Endothelial cell (in vitro differentiated cells): ENCODE results near the gene SLC34A2. TPM values are rescaled to one million over a fixed set of nuclear protein-coding genes. Genes with fewer than 3 reads are reported as not detected.
A peak's percentile ranks its signal among the peaks of the same experiment; 100 is the strongest.
"Not testable (repeated sequence)": the region's sequence is repeated elsewhere in the genome, so short reads cannot be mapped to it uniquely, and the experiment has no call there.

Experiments used
- DNase-seq: peaks from one replicate; pipeline ENCODE4 v3.0.0; 2021; ENCODE audit warnings: low spot score
- H3K27ac Mint-ChIP-seq: one replicate; pipeline ENCODE4 v1.8.0; 2021; ENCODE audit warnings: mixed read lengths, inconsistent platforms; ENCODE audit not compliant: unreplicated experiment
- H3K27me3 Mint-ChIP-seq: one replicate; pipeline ENCODE4 v1.8.0; 2021; ENCODE audit warnings: mild to moderate bottlenecking, moderate library complexity, mixed read lengths, inconsistent platforms; ENCODE audit not compliant: unreplicated experiment
- H3K36me3 Mint-ChIP-seq: one replicate; pipeline ENCODE4 v1.8.0; 2021; ENCODE audit warnings: mild to moderate bottlenecking, low read depth, mixed read lengths, inconsistent platforms; ENCODE audit not compliant: unreplicated experiment
- H3K4me1 Mint-ChIP-seq: one replicate; pipeline ENCODE4 v1.8.0; 2021; ENCODE audit warnings: mild to moderate bottlenecking, mixed read lengths, inconsistent platforms; ENCODE audit not compliant: unreplicated experiment
- H3K4me3 Mint-ChIP-seq: one replicate; pipeline ENCODE4 v1.8.0; 2021; ENCODE audit warnings: mild to moderate bottlenecking, mixed read lengths, inconsistent platforms; ENCODE audit not compliant: unreplicated experiment
- H3K9me3 Mint-ChIP-seq: one replicate; pipeline ENCODE4 v1.8.0; 2021; ENCODE audit warnings: mixed read lengths, inconsistent platforms; ENCODE audit not compliant: unreplicated experiment
- long read RNA-seq: library from polyadenylated mRNA; unstranded; transcript quantifications from one replicate; pipeline ENCODE4 v2.0.0, GENCODE V29; 2020; ENCODE audit not compliant: unreplicated experiment
- total RNA-seq: library from RNA; stranded (reverse); fragmentation: NEBNext Ultra II Directional; extraction: Animal tissue kit (Norgen Biotek cat#: 25700); gene quantifications from one replicate; pipeline ENCODE4 v1.2.1, GENCODE V29; 2021; ENCODE audit not compliant: unreplicated experiment
- TF ChIP-seq, protein P1 (sequence below): fragments of 200-600 bp; sonication (generic); IDR thresholded peaks from one replicate; pipeline ENCODE4 v1.5.0; 2021; ENCODE audit warnings: antibody characterized with exemption; ENCODE audit not compliant: unreplicated experiment

Gene SLC34A2, protein sequence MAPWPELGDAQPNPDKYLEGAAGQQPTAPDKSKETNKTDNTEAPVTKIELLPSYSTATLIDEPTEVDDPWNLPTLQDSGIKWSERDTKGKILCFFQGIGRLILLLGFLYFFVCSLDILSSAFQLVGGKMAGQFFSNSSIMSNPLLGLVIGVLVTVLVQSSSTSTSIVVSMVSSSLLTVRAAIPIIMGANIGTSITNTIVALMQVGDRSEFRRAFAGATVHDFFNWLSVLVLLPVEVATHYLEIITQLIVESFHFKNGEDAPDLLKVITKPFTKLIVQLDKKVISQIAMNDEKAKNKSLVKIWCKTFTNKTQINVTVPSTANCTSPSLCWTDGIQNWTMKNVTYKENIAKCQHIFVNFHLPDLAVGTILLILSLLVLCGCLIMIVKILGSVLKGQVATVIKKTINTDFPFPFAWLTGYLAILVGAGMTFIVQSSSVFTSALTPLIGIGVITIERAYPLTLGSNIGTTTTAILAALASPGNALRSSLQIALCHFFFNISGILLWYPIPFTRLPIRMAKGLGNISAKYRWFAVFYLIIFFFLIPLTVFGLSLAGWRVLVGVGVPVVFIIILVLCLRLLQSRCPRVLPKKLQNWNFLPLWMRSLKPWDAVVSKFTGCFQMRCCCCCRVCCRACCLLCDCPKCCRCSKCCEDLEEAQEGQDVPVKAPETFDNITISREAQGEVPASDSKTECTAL
- total RNA-seq, result 0.41 TPM
- long read RNA-seq, result 0 reads

DNA sequence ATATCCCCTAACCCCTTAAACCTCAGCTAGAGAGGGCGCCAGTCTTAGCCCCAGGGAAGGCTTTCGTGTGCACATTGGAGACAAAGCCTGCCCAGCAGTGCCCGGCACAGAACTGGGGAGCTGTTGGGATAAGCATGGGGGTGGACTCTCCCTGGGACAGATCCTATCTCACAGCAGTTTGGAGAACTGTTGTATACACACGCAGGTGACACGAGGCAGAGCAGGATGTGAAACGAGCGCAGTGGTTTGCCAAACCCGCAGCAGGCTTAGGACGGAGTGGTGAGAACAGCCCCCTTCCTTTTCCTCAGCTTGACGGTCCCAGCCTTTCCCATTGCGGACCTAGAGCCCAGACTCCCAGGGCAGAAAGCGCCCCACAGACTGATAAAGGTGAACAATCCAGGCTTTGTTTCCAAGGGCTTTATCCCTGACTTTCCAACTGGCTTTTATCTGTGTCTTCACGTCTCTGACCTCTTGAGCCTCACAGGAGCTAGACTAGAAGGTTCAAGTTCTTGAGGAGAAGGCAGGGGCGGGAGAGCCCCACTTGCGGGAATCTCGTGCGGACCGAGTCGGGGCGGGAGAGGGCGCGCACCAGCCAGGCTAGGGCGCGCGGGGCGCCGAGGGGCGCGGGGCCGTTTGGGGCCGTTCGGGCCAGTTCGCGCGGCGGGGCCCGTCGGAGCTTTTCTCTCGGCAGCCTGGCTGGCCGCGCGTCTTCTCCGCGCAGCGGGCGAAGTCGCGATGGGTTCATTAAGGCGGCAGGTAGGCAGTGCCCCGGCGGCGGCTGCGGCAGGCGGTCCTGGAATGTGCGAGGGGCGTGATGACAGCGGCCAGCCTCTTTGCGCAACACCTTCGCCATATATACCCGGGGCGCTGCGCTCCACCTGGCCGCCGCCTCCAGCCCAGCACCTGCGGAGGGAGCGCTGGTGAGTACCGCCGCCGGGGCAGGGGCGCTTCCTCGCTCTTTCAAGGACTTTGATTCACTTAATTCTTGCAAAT is at the start of gene SLC34A2:
Gene SLC34A2, plus strand, starts transcription at position 881 of the 993 bp plus-strand sequence. CDS start 6,650 bp downstream, outside the sequence.
- H3K4me1 Mint-ChIP-seq, result peaks cover 22% of the 10 kb centered on the region
- H3K36me3 Mint-ChIP-seq, result no peaks in the 10 kb centered on the region
- TF ChIP-seq, protein P1, sequence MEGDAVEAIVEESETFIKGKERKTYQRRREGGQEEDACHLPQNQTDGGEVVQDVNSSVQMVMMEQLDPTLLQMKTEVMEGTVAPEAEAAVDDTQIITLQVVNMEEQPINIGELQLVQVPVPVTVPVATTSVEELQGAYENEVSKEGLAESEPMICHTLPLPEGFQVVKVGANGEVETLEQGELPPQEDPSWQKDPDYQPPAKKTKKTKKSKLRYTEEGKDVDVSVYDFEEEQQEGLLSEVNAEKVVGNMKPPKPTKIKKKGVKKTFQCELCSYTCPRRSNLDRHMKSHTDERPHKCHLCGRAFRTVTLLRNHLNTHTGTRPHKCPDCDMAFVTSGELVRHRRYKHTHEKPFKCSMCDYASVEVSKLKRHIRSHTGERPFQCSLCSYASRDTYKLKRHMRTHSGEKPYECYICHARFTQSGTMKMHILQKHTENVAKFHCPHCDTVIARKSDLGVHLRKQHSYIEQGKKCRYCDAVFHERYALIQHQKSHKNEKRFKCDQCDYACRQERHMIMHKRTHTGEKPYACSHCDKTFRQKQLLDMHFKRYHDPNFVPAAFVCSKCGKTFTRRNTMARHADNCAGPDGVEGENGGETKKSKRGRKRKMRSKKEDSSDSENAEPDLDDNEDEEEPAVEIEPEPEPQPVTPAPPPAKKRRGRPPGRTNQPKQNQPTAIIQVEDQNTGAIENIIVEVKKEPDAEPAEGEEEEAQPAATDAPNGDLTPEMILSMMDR, result no peak
- H3K4me3 Mint-ChIP-seq, result peak within 1 kb of the TSS; percentile 74
- H3K27me3 Mint-ChIP-seq, result peaks cover 25% of the 10 kb centered on the region
- H3K9me3 Mint-ChIP-seq, result no peaks in the 10 kb centered on the region
- no peak within 1 kb of the TSS for H3K27ac Mint-ChIP-seq
- peak; percentile 25 for DNase-seq

DNA sequence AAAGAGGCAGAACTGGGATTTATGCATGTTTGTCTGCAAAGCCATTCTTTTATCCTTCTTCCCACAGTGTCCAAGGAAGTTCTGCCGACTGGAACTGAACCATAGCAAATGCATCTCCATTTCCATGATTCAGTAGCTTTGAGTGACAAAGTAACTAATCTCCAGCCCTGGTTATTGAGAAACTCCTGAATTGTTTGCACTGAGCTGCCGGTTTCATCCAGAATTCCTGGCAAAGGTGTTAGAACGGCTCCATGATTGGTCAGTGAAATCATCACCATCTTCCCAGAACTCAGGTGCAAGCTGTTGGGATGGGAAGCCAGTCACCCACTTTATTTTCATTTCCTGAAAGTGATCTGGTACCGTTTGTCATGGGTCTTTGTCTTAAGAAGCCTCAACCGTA is 47.0 kb upstream of the SLC34A2 start:
- no peak overlapping the region for H3K27ac Mint-ChIP-seq
- no peak for DNase-seq
- no peaks in the 10 kb centered on the region for H3K9me3 Mint-ChIP-seq
- TF ChIP-seq, protein P1, result no peak
- no peaks in the 10 kb centered on the region for H3K36me3 Mint-ChIP-seq
- H3K4me1 Mint-ChIP-seq, result no peaks in the 10 kb centered on the region
- H3K27me3 Mint-ChIP-seq, result no peaks in the 10 kb centered on the region
- H3K4me3 Mint-ChIP-seq, result no peak overlapping the region

DNA sequence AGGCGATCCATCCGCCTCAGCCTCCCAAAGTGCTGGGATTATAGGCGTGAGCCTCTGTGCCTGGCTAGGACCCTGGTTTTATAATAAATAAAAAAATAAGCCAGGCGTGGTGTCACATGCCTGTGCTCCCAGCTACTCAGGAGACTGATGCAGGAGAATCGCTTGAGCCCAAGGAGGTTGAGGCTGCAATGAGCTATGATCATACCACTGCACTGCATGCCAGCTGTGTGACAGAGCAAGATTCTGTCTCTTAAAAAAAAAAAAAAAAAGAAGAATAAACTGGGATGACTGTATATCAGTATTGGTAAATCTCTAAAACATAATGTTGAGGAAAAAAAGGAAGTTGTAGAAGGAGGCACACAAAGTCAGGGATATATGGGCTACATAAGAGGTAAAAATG is 45.7 kb upstream of the SLC34A2 start:
- H3K36me3 Mint-ChIP-seq, result no peaks in the 10 kb centered on the region
- H3K9me3 Mint-ChIP-seq, result no peaks in the 10 kb centered on the region
- no peak overlapping the region for H3K4me3 Mint-ChIP-seq
- H3K27ac Mint-ChIP-seq, result no peak overlapping the region
- TF ChIP-seq, protein P1, result no peak
- no peaks in the 10 kb centered on the region for H3K27me3 Mint-ChIP-seq
- DNase-seq, result no peak
- no peaks in the 10 kb centered on the region for H3K4me1 Mint-ChIP-seq

DNA sequence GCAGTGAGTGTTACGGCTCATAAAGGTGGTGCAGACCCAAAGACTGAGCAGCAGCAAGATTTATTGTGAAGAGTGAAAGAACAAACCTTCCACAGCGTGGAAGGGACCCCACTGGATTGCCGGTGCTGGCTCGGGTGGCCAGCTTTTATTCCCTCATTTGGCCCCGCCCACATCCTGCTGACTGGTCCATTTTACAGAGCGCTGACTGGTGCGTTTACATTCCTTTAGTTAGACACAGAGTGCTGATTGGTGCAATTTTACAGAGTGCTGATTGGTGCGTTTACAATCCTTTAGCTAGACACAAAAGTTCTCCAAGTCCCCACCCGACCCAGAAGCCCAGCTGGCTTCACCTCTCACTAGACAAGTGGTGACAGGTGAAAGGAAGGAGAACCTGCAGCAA is 42.0 kb upstream of the SLC34A2 start:
- not testable (repeated sequence) for H3K4me1 Mint-ChIP-seq, H3K27ac Mint-ChIP-seq, H3K9me3 Mint-ChIP-seq, H3K27me3 Mint-ChIP-seq, H3K4me3 Mint-ChIP-seq, H3K36me3 Mint-ChIP-seq, DNase-seq

DNA sequence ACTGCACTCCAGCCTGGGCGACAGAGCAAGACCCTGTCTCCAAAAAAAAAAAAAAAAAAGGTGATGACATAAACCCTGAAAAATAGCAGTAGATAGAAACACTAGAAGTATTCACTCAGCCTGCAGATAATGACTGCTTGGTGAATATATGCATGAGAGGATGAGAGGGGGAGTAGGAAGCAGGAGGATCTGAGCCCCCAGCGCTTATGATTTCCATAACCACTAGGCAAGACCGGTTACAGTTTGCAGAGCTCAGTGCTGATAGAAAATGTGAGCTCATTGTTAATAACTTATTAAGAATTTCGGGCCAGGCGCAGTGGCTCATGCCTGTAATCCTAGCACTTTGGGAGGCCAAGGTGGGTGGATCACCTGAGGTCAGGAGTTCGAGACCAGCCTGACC is 40.8 kb upstream of the SLC34A2 start:
- Mint-ChIP-seq H3K27me3 (no peaks in the 10 kb centered on the region), H3K4me1 (no peaks in the 10 kb centered on the region), H3K4me3 (no peak overlapping the region), H3K27ac (no peak overlapping the region), H3K36me3 (no peaks in the 10 kb centered on the region), H3K9me3 (no peaks in the 10 kb centered on the region)
- TF ChIP-seq, protein P1, result no peak
- no peak for DNase-seq
